Transverse colon (tissue), 4 donors: ENCODE measurements around the gene B4GALNT4. TPM values are rescaled to one million over a fixed set of nuclear protein-coding genes. Genes with fewer than 3 reads are reported as not detected.

ENCODE experiments used
- DNase-seq: peaks from one replicate; pipeline ENCODE4 v3.0.0-alpha.2; 2019
- H3K27ac ChIP-seq, 4 donors: fragments of 200-600 bp; sonication (generic); 2 replicates each; pipeline ENCODE4 v1.5.1; 2016 to 2018; ENCODE audit warnings: inconsistent platforms in 4 of 4
- H3K27me3 ChIP-seq: fragments of 200-600 bp; sonication (generic); 2 replicates; pipeline ENCODE4 v1.5.1; 2017; ENCODE audit warnings: inconsistent platforms
- H3K36me3 ChIP-seq, 4 donors: fragments of 200-600 bp; sonication (generic); 2 replicates each; pipeline ENCODE4 v1.5.1; 2017 to 2019; ENCODE audit warnings: inconsistent platforms in 4 of 4
- H3K4me1 ChIP-seq, 4 donors: fragments of 200-600 bp; sonication (generic); 2 replicates each; pipeline ENCODE4 v1.5.1; 2017 to 2020; ENCODE audit warnings: inconsistent platforms in 4 of 4
- H3K4me3 ChIP-seq, 4 donors: fragments of 200-600 bp; sonication (generic); 1 replicate in 1 of 4; 2 replicates in 3 of 4; pipeline versions ENCODE4 v1.5.1 to v1.6.1; 2017 to 2019; ENCODE audit warnings: inconsistent platforms in 4 of 4
- H3K9me3 ChIP-seq, 2 donors: fragments of 200-600 bp; sonication (generic); 2 replicates each; pipeline ENCODE4 v1.5.1; 2017 to 2019; ENCODE audit warnings: inconsistent platforms in 2 of 2
- EP300 ChIP-seq: sonication (generic); formaldehyde crosslinking; IDR thresholded peaks from one replicate; pipeline ENCODE4 v1.6.1; 2017; ENCODE audit warnings: antibody characterized with exemption, low read depth
- POLR2A ChIP-seq: fragments of 450-650 bp; IDR thresholded peaks from one replicate; pipeline ENCODE4 v1.6.1; 2016; ENCODE audit warnings: antibody characterized with exemption, mild to moderate bottlenecking, moderate library complexity
- POLR2AphosphoS5 ChIP-seq, 3 donors: sonication (generic); formaldehyde crosslinking; IDR thresholded peaks; one replicate each; pipeline ENCODE4 v1.6.1; 2016; ENCODE audit warnings: antibody characterized with exemption in 3 of 3
- WGBS, 2 donors: methylation state at CpG; one replicate each; pipeline ENCODE4 v1.1.5; 2018; ENCODE audit warnings: low coverage in 1 of 2; 5-methylcytosine and 5-hydroxymethylcytosine counted together
- in situ Hi-C, 4 donors: fragments of 200-750 bp; cut with MboI; loops; one replicate each; pipeline versions ENCODE4 v1.15.0 to v1.15.1; 2017; ENCODE audit warnings: low sequenced_read_pairs in 3 of 4, low pct_ligation_motif_present in 1 of 4, low pct_unique_long_range_greater_than_20kb in 1 of 4
- intact Hi-C: fragments of 100-400 bp; cut with DNase I; formaldehyde crosslinking; loops from one replicate; pipeline ENCODE4 v1.15.1; 2023; ENCODE audit warnings: low total_unique reads
- total RNA-seq, 4 donors: library from RNA; depleted of rRNA; stranded (reverse); fragments of >200 nt; gene quantifications; one replicate each; pipeline ENCODE4 v1.1.0, GENCODE V29; 2016
- TF ChIP-seq, protein P1 (sequence below), 5 experiments: fragments of 200-600 bp in 3 of 5; fragments of 450-650 bp in 2 of 5; sonication (generic) in 3 of 5; IDR thresholded peaks; 1 replicate in 2 of 5; 2 replicates in 3 of 5; pipeline ENCODE4 v1.5.1; 2016 to 2017; ENCODE audit warnings: antibody characterized with exemption in 5 of 5, inconsistent platforms in 3 of 5, mild to moderate bottlenecking in 2 of 5, moderate library complexity in 1 of 5

Gene B4GALNT4
- total RNA-seq, 4 donors from 2014 or later = 0.82 to 3.0 (median 1.3) TPM; not detected in 1

DNA sequence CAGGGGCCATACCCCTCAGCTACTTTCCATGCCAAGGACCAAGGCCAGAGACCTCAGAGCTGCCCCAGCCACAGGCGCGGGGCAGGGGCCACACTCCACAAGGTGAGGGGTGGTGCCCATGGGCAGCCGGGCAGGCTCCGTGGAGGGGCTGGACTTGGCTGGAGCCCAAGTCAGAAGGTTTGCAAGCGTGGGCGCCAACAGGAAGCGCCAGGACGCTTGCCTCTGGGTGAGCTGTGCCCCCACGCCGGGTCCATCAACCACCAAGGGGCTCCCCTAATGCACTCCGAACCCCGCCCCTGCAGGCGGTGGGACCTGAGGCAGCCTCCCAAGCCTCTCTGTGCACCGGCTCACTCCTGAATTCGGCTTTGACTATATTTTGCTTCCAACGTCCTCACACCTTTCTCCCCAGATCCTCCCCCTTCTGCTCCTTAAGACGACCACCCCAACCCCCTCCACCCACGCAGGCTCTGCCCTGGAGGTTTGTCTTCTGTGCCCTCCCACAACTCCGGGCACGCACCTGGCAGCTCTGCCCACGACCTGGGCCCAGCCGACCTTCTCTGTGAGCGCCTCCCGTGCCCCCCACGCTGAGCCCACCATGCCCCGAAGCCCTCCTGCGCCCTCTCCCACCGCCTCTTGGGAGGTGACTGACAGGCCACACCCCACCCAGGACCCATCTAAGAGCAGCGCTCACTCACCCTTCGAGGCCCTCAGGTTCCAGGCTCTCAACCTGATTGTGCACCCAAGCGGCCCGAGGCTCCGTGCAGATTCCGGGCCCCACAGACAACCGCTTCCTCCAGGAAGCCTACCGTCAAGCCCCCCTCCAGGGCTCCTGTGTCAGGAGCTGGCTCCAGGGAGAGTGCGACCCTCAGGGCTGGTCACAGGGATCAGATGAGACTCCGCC lies 22.1 kb downstream of the B4GALNT4 start:
- DNase-seq = no peak
- intact Hi-C loops (no loop called here), in situ Hi-C loops (no loop called here)
- Histone ChIP-seq H3K27me3 (no peaks in the 10 kb centered on the region), H3K36me3 (no peaks in the 10 kb centered on the region), H3K4me1 (peaks cover 0 to 21% (median 10%) of the 10 kb centered on the region in 4 donors), H3K9me3 (no peaks in the 10 kb centered on the region), H3K27ac (no peak overlapping the region), H3K4me3 (no peak overlapping the region)
- 63% methylated on average over 38 of the region's 38 CpGs; no CpG with 5 or more reads in 1 of the 2 donors for WGBS, 2 donors
- TF ChIP-seq POLR2AphosphoS5 (IDR thresholded peaks at IDR 0.05) = no peak
- no peak for TF ChIP-seq POLR2A
- TF ChIP-seq EP300 = no peak
- TF ChIP-seq, protein P1, sequence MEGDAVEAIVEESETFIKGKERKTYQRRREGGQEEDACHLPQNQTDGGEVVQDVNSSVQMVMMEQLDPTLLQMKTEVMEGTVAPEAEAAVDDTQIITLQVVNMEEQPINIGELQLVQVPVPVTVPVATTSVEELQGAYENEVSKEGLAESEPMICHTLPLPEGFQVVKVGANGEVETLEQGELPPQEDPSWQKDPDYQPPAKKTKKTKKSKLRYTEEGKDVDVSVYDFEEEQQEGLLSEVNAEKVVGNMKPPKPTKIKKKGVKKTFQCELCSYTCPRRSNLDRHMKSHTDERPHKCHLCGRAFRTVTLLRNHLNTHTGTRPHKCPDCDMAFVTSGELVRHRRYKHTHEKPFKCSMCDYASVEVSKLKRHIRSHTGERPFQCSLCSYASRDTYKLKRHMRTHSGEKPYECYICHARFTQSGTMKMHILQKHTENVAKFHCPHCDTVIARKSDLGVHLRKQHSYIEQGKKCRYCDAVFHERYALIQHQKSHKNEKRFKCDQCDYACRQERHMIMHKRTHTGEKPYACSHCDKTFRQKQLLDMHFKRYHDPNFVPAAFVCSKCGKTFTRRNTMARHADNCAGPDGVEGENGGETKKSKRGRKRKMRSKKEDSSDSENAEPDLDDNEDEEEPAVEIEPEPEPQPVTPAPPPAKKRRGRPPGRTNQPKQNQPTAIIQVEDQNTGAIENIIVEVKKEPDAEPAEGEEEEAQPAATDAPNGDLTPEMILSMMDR (IDR thresholded peaks at IDR 0.05) = no peak

DNA sequence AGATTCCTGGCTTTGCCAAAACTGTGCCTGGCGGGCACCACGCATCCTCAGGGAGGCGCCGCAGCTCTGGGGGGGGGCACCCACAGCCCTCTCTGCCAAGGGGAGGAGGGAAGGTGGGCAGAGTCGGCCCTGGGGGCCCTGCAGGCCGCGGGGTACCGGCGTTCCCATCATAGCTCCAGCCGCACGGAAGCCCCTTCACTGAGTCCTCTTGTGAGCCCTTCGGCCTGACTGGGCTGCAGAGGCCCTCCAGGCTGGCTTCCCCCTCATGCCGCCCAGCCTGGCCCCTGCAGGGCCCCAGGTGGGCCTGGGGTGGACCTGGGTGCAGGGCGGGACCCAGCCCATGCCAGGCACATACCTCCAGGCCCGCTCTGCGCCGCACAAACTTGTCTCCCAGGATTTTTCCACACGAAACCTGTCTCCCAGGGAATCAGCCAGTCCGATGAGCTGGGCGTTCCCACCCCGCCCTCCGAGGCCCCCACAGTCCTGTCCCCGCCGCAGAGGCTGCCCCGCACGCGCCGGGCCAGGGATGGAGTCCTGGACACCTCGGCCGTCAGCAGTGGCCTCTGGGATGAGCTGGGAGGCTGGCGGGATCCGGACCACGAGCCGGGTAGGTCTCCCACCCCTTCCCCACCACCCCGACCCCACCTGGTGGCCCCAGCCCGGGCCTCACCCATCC lies 22.9 kb downstream of the B4GALNT4 start:
- intact Hi-C loops = no loop called here
- H3K27me3 ChIP-seq = no peaks in the 10 kb centered on the region
- no peak overlapping the region for H3K27ac ChIP-seq
- H3K4me1 ChIP-seq = peaks cover 0 to 29% (median 12%) of the 10 kb centered on the region in 4 donors
- H3K4me3 ChIP-seq = no peak overlapping the region
- no peak for DNase-seq
- TF ChIP-seq, protein P1 (IDR thresholded peaks at IDR 0.05) = no peak
- TF ChIP-seq EP300 = no peak
- no peak for TF ChIP-seq POLR2A
- TF ChIP-seq POLR2AphosphoS5 (IDR thresholded peaks at IDR 0.05) = no peak
- no peaks in the 10 kb centered on the region for H3K36me3 ChIP-seq
- 63 to 89% methylated on average over 2 to 35 of the region's 36 CpGs for WGBS, 2 donors
- no peaks in the 10 kb centered on the region for H3K9me3 ChIP-seq
- in situ Hi-C loops = no loop called here

DNA sequence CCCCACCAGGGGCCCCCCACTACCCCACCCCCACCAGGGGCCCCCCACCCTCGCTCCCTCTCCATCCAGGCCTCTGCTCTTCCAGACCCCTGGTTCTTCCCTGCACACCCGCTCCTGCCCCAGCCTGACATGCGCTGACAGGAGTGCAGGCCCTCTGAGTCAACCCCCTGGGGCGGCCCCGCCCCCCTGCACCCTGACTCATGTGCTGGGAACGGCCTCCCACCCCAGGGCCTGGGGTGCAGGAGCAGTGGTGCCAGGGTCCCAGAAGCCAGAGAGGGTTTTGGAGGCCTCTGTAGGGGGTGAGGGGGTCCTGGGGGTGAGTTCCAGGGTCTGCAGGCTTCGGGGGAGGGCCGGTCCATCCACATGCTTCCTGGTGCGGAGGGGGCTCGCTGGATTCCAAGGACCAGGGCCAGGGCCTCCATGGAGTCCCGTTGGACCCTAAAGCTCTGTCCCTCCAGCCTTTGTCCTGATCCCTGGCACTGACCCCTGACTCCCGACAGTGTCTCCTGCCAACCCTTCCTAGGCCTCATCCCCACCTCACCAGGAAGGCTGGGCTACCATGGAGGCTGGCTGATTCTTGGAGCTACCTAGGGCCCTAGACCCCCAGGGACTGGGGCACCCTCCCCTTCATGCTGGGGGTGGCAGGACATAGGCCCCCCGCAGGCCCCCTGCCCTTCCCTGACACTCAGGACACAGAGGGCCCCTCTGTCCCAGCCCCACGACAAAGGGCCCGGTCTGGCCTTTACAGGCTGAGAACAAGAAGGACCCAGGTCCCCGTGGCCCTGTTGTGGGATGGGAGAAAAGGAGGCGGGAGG lies 24.1 kb downstream of the B4GALNT4 start:
- WGBS, 2 donors = 72% methylated on average over 14 of the region's 17 CpGs; no CpG with 5 or more reads in 1 of the 2 donors
- TF ChIP-seq POLR2AphosphoS5 (IDR thresholded peaks at IDR 0.05) (no peak), EP300 (no peak), POLR2A (no peak)
- TF ChIP-seq, protein P1 (IDR thresholded peaks at IDR 0.05) = no peak
- in situ Hi-C loops = no loop called here

More for the DNA sequence above, 24.1 kb downstream of the B4GALNT4 start:
- intact Hi-C loops = no loop called here
- DNase-seq = peak; percentile 68
- H3K27me3 ChIP-seq = no peaks in the 10 kb centered on the region
- H3K36me3 ChIP-seq = no peaks in the 10 kb centered on the region
- no peaks in the 10 kb centered on the region for H3K9me3 ChIP-seq
- H3K4me1 ChIP-seq = peaks cover 0 to 34% (median 12%) of the 10 kb centered on the region in 4 donors
- peak overlapping the region; percentile 86 to 93 (median 90) for H3K27ac ChIP-seq
- peak overlapping the region in 2 of 4 donors; percentile 60 to 65 for H3K4me3 ChIP-seq
